Activated CD8-positive, alpha-beta T cell treated with anti-CD3 and anti-CD28 coated beads for 36 hours (primary cell): ENCODE data around the gene WTAP. TPM values are rescaled to one million over a fixed set of nuclear protein-coding genes. Genes with fewer than 3 reads are reported as not detected.
A peak's percentile ranks its signal among the peaks of the same experiment; 100 is the strongest.
"Not testable (repeated sequence)": the region's sequence is repeated elsewhere in the genome, so short reads cannot be mapped to it uniquely, and the experiment has no call there.

Source experiments
- ATAC-seq: fragments of 200-7000 bp; cut with Tn5 transposase; one replicate; pipeline ENCODE4 v1.10.0; 2021; ENCODE audit warnings: mild to moderate bottlenecking, moderate library complexity
- CTCF ChIA-PET: fragments of 350-600 bp; sonication (Branson Sonifier 250); formaldehyde crosslinking; loops from one replicate; lab custom pipeline; 2021; ENCODE audit warnings: antibody characterized with exemption; lab: Charles Lee
- POLR2A ChIA-PET: fragments of 350-600 bp; sonication (Branson Sonifier 250); formaldehyde crosslinking; loops from one replicate; lab custom pipeline; 2021; ENCODE audit warnings: antibody characterized with exemption; lab: Charles Lee
- DNase-seq: peaks from one replicate; pipeline ENCODE4 v3.0.0-alpha.2; 2020
- H3K27ac Mint-ChIP-seq: one replicate; pipeline ENCODE4 v1.8.0; 2021; ENCODE audit warnings: mild to moderate bottlenecking, mixed read lengths
- H3K27me3 Mint-ChIP-seq: one replicate; pipeline ENCODE4 v1.8.0; 2021; ENCODE audit warnings: mixed read lengths
- H3K36me3 Mint-ChIP-seq: one replicate; pipeline ENCODE4 v1.8.0; 2021; ENCODE audit warnings: low read depth, mixed read lengths
- H3K4me1 Mint-ChIP-seq: one replicate; pipeline ENCODE4 v1.8.0; 2021; ENCODE audit warnings: low read depth, mixed read lengths
- H3K4me3 Mint-ChIP-seq: one replicate; pipeline ENCODE4 v1.8.0; 2021; ENCODE audit warnings: mild to moderate bottlenecking, moderate library complexity, mixed read lengths
- H3K9me3 Mint-ChIP-seq: one replicate; pipeline ENCODE4 v1.8.0; 2021; ENCODE audit warnings: mixed read lengths
- CTCF ChIP-seq: fragments of 200-600 bp; IDR thresholded peaks from one replicate; pipeline ENCODE4 v1.8.0; 2022; ENCODE audit warnings: antibody characterized with exemption, mild to moderate bottlenecking
- intact Hi-C: fragments of 100-400 bp; cut with micrococcal nuclease; formaldehyde crosslinking; loops from one replicate; pipeline ENCODE4 v1.10.0; 2022
- total RNA-seq, 2 experiments: library from RNA; stranded (reverse); gene quantifications; one replicate each; pipeline ENCODE4 v1.2.3, GENCODE V29; 2021

The WTAP gene
- total RNA-seq, 2 experiments from 2014 or later = 79.9 to 80.6 TPM

- H3K4me3 Mint-ChIP-seq = no peak overlapping the region
- peaks cover 20% of the 10 kb centered on the region for H3K4me1 Mint-ChIP-seq
- DNase-seq (no peak), ATAC-seq (no peak)
- no peak overlapping the region for H3K27ac Mint-ChIP-seq
- no peak for TF ChIP-seq CTCF
- no peaks in the 10 kb centered on the region for H3K9me3 Mint-ChIP-seq
- ChIA-PET POLR2A (interaction anchor here (0.6 kb wide), 1 partner anchor 181 kb away, joined by 3 read pairs; no protein-coding TSS in a partner anchor), CTCF (interaction anchor here (1.2 to 1.3 kb wide), 2 partner anchors 31 to 38 kb away, joined by 3 to 4 read pairs; no protein-coding TSS in a partner anchor)
- peaks cover 26% of the 10 kb centered on the region for H3K36me3 Mint-ChIP-seq
- H3K27me3 Mint-ChIP-seq = no peaks in the 10 kb centered on the region
- intact Hi-C loops = loop anchor here (10.0 kb wide), 1 partner anchor 252 kb away; no protein-coding TSS in a partner anchor
Measured at GRCh38 chr6:159723259-159723658, 4.0 kb upstream of the WTAP start.

- intact Hi-C loops = loop anchor here (5.0 to 10.0 kb wide), 2 partner anchors 38 to 250 kb away; partner anchors contain the start of gene ACAT2
- DNase-seq (no peak), ATAC-seq (no peak)
- ChIA-PET CTCF (interaction anchor here (3.1 kb wide), 1 partner anchor 34 kb away, joined by 23 read pairs; no protein-coding TSS in a partner anchor), POLR2A (interaction anchor here (0.6 kb wide), 1 partner anchor 75 kb away, joined by 3 read pairs; the partner anchor contains the start of gene PNLDC1)
- no peak overlapping the region for H3K27ac Mint-ChIP-seq
- H3K4me3 Mint-ChIP-seq = no peak overlapping the region
- peaks cover 39% of the 10 kb centered on the region for H3K36me3 Mint-ChIP-seq
- H3K9me3 Mint-ChIP-seq = no peaks in the 10 kb centered on the region
- no peak for TF ChIP-seq CTCF
- H3K4me1 Mint-ChIP-seq = peaks cover 25% of the 10 kb centered on the region
- no peaks in the 10 kb centered on the region for H3K27me3 Mint-ChIP-seq
Measured at GRCh38 chr6:159724778-159725177, 2.5 kb upstream of the WTAP start.

- ChIA-PET CTCF (interaction anchor here (3.1 kb wide), 1 partner anchor 34 kb away, joined by 23 read pairs; no protein-coding TSS in a partner anchor), POLR2A (interaction anchor here (0.6 to 2.9 kb wide), 7 partner anchors 10 to 75 kb away, joined by 3 to 41 read pairs (median 9); partner anchors contain the start of genes ACAT2, MRPL18, PNLDC1 and SOD2)
- not testable (repeated sequence) for DNase-seq, H3K27ac Mint-ChIP-seq, H3K27me3 Mint-ChIP-seq, H3K9me3 Mint-ChIP-seq, ATAC-seq, H3K4me3 Mint-ChIP-seq
- intact Hi-C loops = loop anchor here (5.0 to 10.0 kb wide), 2 partner anchors 37 to 250 kb away; partner anchors contain the start of gene ACAT2
- H3K36me3 Mint-ChIP-seq = peaks cover 40% of the 10 kb centered on the region
- H3K4me1 Mint-ChIP-seq = peaks cover 28% of the 10 kb centered on the region
Measured at GRCh38 chr6:159725208-159725607, 2.1 kb upstream of the WTAP start.

- Mint-ChIP-seq H3K36me3 (peaks cover 48% of the 10 kb centered on the region), H3K9me3 (no peaks in the 10 kb centered on the region), H3K4me1 (peaks cover 39% of the 10 kb centered on the region), H3K27ac (peak overlapping the region; percentile 95), H3K4me3 (peak overlapping the region; percentile 85), H3K27me3 (no peaks in the 10 kb centered on the region)
- no peak for DNase-seq
- POLR2A ChIA-PET = interaction anchor here (0.6 to 3.2 kb wide), 22 partner anchors 9 to 251 kb away, joined by 3 to 41 read pairs (median 6); partner anchors contain the start of genes ACAT2, MRPL18, SOD2 and TCP1
- CTCF ChIA-PET = interaction anchor here (0.5 to 3.1 kb wide), 8 partner anchors 8 to 1226 kb away, joined by 3 to 23 read pairs (median 3); partner anchors contain the start of genes MRPL18 and TCP1
- intact Hi-C loops = loop anchor here (2.0 to 10.0 kb wide), 4 partner anchors 34 to 248 kb away; partner anchors contain the start of genes ACAT2, SOD2 and TCP1
- peak; percentile 13 for ATAC-seq
- TF ChIP-seq CTCF = no peak
Measured at GRCh38 chr6:159726255-159726917, 920 bp upstream of the WTAP start.

GRCh38 chr6:159727717-159728445 lies 575 bp downstream of the WTAP start:
- peak overlapping the region; percentile 89 for H3K27ac Mint-ChIP-seq

More at GRCh38 chr6:159727717-159728445, 575 bp downstream of the WTAP start:
- Mint-ChIP-seq H3K9me3 (no peaks in the 10 kb centered on the region), H3K4me3 (peak overlapping the region; percentile 85), H3K36me3 (peaks cover 47% of the 10 kb centered on the region), H3K27me3 (no peaks in the 10 kb centered on the region), H3K4me1 (peaks cover 46% of the 10 kb centered on the region)
- ATAC-seq = peak; percentile 28
- DNase-seq = peak; percentile 61
- no peak for TF ChIP-seq CTCF
- ChIA-PET POLR2A (interaction anchor here (1.0 to 3.3 kb wide), 13 partner anchors 10 to 254 kb away, joined by 3 to 41 read pairs (median 7); partner anchors contain the start of genes MRPL18, SOD2 and TCP1), CTCF (interaction anchor here (1.5 to 1.6 kb wide), 2 partner anchors 37 to 62 kb away, joined by 6 to 7 read pairs; partner anchors contain the start of genes MRPL18 and TCP1)
- intact Hi-C loops = loop anchor here (2.0 to 10.0 kb wide), 4 partner anchors 34 to 247 kb away; partner anchors contain the start of genes ACAT2, SOD2 and TCP1
